DMS 273 (cell line): Measurements from ENCODE around the gene EFR3B.
"Not testable (repeated sequence)": the region's sequence is repeated elsewhere in the genome, so short reads cannot be mapped to it uniquely, and the experiment has no call there.

Source experiments
- DNase-seq: peaks from one replicate; lab custom pipeline; 2025; ENCODE audit not compliant: unreplicated experiment; lab: John Stamatoyannopoulos, UW

The EFR3B gene, protein sequence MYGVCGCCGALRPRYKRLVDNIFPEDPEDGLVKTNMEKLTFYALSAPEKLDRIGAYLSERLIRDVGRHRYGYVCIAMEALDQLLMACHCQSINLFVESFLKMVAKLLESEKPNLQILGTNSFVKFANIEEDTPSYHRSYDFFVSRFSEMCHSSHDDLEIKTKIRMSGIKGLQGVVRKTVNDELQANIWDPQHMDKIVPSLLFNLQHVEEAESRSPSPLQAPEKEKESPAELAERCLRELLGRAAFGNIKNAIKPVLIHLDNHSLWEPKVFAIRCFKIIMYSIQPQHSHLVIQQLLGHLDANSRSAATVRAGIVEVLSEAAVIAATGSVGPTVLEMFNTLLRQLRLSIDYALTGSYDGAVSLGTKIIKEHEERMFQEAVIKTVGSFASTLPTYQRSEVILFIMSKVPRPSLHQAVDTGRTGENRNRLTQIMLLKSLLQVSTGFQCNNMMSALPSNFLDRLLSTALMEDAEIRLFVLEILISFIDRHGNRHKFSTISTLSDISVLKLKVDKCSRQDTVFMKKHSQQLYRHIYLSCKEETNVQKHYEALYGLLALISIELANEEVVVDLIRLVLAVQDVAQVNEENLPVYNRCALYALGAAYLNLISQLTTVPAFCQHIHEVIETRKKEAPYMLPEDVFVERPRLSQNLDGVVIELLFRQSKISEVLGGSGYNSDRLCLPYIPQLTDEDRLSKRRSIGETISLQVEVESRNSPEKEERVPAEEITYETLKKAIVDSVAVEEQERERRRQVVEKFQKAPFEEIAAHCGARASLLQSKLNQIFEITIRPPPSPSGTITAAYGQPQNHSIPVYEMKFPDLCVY

DNA sequence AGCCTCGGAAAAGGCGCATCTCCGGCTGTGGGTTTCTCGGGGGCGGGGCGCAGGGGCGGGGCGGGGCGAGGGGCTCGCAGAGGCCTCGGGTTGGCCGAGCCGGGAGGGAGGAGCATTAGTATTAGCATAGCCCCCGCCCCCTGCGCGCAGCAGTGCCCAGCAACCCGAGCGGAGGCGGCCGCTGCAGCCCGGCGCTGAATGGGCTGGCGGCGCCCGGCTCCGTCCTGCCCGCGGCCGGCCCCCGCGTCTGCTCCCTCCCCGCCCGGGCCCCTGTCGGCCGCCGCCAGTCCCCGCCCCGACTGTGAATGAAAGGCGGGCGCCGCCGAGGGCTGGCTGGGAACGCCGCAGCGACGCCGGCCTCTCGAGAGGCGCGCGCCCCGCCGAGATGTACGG is at the start of gene EFR3B:
Gene EFR3B, plus strand, starts transcription at position 149 of the 393 bp plus-strand sequence. Its CDS starts 237 bp downstream, at position 386.
- DNase-seq: peak; percentile 97

DNA sequence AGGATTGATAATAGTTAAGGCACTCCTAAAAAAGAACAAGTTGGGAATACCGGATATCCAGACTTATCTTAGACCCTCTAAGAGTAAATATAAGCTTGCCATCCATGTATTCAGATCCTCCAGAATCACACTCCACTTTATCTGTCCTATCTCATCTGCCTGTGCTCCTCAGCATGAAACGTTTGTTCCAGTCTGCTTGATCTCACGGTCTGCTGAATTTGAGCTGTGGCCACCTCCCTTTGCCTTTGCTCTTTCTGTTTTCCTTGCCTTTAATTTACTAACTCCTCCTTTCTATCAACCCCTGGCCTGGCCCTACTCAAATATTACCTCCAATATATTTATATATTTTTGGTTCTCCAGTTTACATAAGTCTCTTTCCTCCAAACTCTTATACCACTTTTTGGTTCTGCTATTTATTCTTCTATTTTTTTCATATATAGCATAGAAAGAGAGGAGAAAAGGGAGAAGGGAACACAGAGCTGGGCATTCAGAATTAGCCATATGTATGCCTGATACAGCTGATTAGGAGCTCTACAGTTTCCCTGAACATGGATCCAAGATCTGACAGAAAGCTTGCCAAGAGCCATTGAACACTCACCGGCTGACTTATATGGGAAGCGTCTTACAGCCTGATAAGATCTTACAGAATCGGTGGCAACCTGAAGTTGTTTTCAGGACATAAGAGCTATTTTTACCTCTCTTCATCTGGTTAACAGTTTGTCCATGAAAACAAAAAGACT is 48.3 kb upstream of the EFR3B start:
- DNase-seq: peak; percentile 50

DNA sequence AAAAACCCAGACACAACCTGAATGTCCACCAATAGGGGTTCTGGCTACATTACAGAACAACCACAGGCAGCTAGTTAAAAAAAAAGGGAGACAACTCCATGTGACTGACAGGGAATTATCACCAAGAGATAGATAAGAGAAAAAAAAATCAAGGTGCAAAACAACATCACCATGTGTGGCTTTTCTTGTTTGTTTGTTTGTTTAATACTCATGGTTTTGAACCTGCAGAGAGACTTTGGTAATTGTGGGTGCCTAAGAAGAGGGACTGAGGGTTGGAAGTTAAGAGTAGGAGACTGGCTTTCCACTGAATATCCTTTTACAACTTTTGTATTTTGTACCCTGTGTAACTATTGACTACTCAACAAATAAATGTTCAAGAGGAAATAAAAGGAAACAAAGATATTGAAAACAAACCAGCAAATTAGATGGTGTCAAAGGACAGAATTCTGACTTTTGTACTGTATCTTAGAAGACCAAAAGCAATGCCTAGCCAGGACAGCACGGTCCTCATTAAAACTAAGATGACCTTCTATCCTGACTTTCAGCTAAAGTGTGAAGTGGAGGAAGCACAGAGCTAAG is 47.6 kb upstream of the EFR3B start:
- no peak for DNase-seq

DNA sequence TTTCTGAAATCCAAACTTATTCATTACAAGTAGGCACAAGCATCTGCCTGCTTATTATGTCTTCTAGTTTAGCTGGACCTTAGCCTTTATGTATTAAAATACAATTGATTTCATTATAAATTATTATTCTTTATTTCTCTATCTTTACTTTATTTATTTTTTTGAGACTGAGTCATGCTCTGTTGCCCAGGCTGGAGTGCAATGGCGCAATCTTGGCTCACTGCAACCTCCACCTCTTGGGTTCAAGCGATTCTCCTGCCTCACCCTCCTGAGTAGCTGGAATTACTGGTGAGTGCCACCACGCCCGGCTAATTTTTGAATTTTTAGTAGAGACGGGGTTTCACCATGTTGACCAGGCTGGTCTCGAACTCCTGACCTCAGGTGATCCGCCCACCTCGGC is 42.8 kb upstream of the EFR3B start:
- not testable (repeated sequence) for DNase-seq

DNA sequence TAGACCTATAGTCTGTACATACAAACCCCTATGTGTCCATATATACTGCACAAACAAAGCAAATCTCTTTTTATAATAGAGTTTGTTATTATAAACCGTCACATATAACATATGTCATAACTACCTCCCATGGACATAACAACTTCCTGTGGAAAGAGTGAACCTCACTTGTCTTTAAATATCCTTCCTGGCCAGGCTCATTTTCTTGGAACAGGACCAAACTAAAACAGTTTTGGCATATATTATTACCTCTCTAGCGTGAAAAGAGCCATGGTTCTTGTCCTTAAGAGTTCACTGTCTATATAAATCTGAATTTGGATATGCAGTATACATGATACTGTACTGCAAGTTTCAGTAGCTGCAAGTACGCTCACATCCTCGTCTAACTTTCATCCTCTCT is 41.8 kb upstream of the EFR3B start:
- no peak for DNase-seq

DNA sequence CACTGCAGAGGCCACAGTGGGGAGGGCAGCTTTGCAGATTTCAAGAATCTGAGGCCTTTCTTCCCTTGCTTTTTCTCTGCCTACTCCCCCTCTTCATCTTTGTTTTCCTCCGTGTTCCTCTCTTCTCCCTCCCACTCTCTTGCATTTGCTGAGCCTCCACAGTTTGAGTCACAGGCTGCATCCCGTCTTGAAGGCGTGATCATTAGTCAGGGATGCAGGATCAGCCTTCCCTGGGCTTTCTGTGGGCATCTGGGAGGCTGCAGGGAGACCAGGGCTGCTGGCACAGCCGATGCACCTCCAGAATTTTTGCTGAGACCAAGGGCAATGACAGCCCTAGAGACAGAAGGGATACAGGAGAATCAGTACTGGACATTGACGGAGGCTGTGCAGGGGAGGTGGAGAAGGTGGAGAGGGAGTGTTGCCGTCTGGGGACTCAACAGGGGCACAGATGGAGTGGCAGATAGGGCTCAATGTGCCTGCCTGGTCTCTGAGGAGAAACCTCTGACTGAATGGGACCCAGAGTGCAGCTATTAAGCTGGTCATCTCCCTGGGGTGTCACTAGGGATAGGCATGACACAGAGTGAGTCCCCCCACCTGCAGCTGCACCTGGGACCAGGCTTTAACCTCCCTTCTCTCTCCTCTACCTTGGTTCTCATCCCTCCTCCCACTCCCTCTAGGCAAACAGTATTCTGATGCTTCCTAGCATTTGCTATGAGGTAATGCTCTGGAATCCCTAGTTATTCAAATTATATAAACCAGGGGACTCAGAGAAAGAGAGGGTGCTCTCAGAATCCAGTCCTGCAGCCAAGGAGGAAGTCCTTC is 41.2 kb upstream of the EFR3B start:
- DNase-seq: no peak

DNA sequence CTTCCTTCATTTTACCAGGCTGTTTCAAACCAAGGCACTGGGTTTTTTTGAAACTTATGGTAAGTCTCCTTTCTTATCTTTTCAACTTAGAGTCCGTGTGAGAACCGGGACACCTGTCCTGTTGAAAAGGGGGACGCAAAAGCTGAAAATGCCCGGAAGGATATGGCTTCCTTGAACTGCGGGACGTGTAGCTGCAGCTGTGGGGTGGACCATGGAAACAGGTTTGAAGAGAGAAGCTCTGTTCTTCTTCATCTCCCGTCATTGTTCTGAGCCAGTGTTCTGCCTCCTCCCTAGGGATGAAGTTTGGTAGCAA is 40.6 kb upstream of the EFR3B start:
- DNase-seq: no peak

DNA sequence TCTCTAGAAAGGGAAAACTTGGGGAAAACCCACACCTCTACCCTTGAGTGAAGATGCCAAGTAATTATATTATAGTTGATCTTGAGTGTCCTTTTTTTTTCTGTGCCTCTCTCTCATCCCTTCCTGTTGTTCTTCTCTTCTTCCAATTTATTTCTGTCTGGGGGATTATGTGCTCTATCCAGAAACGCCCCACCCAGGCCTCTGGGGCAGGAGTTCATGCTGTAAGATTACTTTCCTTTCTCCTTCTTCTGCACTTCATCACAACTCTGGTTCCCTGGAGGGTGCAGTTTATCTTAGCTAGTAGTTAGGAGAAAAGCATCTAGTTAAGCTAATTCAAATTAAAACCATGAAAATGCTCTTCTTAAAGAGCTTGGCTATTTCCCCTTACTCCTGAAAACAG is 39.8 kb upstream of the EFR3B start:
- no peak for DNase-seq

DNA sequence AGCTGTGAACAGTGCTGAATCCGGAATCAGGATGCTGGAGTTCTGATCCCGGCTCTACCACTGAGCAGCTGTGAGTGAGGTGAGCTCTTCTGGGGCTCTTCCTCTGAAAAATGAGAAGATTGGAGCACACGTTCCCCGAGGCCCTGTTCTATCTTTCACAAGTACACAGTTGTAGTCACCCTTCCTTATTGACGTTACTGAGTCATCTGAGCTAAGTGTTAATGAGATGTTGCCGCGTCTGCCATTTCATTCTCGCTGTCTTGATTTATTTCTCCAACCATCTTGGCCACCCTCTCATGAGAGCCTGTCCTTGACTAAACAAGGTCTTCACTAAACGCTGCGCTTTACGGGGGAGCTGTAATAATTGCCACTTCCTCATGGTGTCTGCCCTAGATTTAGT is 31.9 kb upstream of the EFR3B start:
- no peak for DNase-seq

DNA sequence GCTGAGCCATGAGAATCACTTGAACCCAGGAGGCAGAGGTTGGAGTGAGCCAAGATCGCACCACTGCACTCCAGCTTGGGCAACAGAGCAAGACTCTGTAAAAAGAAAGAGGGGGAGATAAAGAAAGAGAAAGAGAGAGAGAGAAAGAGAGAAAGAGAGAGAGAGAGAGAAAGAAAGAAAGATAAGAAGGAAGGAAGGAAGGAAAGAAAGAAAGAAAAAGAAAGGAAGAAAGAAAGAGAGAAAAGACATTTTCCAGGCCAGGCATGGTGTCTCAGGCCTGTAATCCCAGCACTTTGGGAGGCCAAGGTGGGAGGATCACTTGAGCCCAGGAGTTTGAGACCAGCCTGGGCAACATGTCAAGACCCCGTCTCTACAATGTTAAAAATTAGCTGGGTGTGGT is 30.5 kb upstream of the EFR3B start:
- DNase-seq: not testable (repeated sequence)

DNA sequence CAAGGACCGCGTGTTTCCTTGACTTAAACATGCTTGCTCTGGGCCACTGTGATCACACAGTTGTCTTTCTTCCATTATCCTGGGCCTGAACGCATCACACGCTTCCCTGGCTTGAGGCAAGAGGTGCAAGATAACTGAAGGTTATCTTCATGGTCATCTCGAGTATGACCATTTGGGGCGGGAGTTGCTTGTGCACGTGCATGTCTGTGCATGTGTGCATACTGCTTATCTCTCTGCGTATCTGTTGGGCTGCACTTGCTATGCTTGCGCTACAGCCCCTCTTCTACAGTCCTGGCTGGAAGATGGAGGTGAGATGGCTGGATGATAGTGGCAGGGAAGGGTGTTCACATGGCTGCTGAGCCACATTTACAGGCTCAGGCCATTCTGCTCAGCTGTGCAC is 27.2 kb upstream of the EFR3B start:
- DNase-seq: no peak

DNA sequence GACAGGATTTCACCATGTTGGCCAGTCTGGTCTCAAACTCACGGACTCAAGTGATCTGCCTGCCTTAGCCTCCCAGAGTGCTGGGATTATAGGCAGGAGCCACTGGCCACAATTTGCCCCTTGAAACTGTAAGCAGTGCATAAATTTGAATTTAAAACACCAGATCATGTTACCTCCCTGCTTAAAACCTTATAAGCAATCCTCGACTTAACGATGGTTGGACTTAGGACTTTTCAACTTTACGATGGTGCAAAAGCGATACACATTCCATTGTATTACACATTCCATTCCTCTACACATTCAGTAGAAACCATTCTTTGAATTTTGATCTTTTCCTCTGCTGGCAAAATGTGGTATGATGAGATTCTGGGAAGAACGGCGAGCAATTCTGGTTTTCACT is 23.2 kb upstream of the EFR3B start:
- DNase-seq: peak; percentile 25

DNA sequence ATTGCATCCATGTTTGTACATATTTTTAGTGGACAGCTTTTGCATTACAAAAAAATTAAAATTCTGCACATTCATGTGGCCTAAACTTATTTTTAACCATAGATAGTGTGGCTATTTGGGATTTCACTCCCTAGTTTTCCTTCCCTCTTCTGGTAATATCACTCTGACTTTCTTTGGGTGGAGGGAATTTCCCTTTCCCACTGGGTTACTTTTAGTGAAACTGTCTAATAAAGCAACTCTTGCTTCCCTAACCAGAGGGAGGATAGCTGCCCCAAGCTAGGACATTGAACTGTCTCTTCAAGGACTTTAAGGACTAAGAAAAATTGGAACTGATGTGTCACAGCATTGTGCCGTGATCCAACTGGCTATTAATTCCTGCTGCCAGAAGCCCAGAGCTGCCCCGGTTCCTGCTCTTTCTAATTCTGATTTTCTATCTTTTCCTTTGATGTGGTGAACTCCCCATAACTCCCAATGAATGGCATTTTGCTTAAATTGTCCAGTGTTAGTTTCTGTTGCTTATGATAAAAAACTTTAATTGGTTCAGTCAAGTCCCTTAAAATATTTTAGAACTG is 20.0 kb upstream of the EFR3B start:
- DNase-seq: no peak

DNA sequence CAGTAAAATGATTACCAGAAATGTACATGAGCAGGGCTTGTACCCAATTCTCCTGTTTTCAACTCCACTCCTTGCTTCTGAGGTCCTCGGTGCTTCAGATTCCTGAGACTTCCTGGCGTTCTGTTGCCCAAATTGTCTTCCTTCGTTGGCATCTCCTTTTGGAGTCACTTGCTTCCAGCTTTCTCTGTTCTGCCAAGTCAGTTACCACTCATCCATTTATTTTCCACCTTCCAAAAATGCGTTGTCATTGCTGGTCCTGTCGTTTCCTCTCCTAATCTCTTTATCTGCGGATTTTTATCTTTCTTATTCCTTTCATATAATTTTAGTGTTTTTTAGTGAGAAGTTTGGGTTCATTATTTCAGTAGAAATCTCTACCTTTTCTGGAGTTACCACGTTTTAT is 18.5 kb upstream of the EFR3B start:
- DNase-seq: no peak

DNA sequence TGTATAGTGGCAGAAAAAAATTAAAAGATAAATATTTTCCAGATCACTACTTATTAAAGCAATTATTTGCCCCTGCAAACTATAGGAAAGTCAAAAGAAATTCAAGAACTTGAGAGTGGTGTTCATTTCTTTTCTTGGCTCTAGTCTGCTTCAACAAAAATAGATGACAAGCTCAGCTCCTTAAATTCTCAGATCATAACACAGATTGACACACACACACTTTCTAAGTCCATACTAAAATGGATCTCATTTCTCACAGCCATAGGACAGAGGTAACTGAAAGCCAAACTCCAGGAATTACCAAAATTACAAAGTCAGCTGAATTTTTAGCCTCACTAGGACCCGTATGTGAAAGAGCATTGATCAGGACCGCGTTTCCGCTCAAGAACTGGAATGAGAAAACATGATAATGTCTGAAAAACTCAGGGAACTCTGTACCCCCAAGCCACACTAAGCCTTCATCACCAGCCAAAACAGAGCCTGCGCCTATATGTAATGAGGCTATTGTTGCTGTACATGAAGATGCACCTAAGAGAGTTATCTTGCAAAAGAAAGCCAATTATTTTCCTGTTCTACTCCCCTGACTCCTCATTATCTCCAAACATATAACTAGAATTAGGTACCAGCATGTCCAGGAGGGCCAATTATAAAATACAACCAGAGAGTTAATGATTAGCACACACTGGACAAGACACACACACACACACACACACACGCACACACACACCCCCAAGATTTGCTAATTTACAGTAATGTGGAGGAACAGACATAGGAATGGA is 16.5 kb upstream of the EFR3B start:
- DNase-seq: no peak

DNA sequence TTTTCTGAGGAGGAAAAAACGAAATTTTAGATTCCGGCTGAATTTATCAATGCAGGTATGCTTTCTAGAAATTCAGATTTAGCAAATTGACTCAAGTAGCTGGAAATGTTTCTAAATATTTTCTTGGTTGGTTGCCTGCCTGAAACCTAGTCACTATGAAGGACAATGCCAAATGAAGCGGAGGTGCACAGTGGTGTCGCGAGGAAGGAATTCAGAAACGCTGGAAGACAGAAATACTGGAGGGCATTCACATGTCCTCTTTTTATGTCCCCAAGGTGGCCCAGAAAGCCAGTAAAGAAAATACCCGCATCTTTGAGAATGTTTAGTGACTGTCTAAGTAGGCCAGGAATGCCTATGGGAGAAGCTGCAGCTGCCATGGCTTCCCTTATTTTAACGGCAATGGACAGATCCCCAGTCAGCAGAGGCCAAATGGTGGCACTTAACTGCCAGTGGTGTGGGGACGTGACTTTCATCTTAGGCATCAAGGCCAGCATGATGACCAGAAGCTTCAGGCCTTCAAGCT is 15.8 kb upstream of the EFR3B start:
- no peak for DNase-seq

DNA sequence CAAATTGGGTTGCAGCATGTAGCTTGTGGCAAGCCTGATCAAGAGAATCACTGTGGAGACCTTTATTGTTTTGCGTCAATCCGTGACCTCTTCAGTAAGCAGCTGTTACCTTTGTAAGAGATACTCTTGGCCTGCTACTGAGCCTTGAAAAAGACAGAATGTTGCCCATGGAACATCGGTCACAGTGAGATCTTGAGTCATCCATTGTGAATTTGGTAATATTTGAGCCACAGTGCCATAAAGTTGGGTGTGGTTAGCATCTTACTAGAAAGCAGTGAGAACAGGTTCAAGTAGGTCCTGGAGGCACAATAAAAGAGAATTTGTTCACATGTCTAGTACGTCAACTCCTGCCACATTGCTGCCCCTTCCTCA is 12.7 kb upstream of the EFR3B start:
- DNase-seq: no peak

DNA sequence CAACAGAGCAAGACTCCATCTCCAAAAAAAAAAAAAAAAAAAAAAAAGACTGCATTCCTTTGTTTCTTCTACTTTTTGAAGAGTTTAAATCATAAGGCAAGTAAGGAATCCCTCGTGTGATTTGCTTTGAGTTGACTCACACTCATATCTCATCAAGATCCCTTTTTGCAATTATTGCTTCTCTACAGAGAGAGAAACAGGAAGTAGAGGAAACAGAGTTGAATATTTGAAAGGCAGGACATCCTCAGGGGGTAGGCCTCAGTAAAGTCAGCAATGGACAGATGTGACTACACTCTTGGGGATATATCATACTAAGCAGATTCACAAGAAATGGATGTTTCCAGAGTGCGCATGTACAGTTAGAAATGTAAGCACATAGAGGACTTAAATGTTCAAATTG is 11.2 kb upstream of the EFR3B start:
- no peak for DNase-seq

DNA sequence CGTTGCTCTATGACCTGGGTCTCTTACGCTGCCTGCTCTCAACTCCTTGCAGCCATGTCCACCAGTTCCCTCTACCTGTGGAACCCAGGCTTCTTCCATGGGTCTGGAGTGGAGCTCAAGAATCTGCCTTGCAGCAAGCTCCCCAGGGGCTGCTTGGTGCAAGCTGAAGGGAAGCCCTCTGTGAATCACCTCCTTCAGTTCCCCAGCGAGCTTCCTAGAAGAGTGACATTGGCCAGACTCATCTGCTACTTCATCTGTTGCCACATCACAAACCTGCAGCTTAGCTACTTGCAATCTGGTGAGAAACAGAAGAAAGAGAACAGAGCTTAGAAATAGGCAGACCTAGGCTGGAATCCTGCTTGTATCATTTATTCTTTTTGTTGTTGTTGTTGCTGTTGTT is 9.8 kb upstream of the EFR3B start:
- DNase-seq: no peak
